ENCODE data around the gene CNTN5. TPM values are rescaled to one million over a fixed set of nuclear protein-coding genes. Genes with fewer than 3 reads are reported as not detected.
A peak's percentile ranks its signal among the peaks of the same experiment; 100 is the strongest.

CNTN5 gene
- total RNA-seq, 1 experiment from 2014 or later = not detected

DNA sequence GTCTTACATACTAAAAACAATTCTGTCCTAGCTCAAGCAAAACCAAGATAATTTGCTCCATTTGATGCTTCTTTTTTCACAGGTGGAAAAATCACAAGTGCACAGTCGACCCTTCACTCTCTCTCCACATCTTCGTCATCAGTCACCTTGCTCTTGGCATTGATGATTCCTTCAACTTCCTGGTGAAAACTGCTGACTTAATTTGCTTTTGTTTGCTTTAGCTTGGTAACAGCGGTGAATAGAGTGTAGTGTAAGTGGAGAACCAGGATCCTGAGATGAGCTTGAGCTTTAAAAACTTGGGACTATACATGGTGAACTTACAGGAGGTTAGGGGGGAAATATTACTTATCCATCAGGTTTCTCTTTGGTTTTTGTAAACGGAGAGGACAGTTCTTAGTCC is 1335.3 kb downstream of the CNTN5 start:
- H3K9me3 Mint-ChIP-seq = no peaks in the 10 kb centered on the region
- Histone ChIP-seq H3K4me1 (ENCODE audit: insufficient read depth, low read length) (no peaks in the 10 kb centered on the region), H2AFZ (ENCODE audit: low read length) (no peak overlapping the region), H3K18ac (ENCODE audit: insufficient read length, low read depth, low read length) (no peak overlapping the region), H2BK12ac (ENCODE audit: insufficient read length, low read depth, low read length) (no peak overlapping the region), H4K91ac (ENCODE audit: insufficient read length, low read depth, low read length) (no peak overlapping the region), H3K23me2 (ENCODE audit: insufficient read length, low read depth, low read length, poor library complexity, severe bottlenecking) (no peaks in the 10 kb centered on the region), H3K9me3 (ENCODE audit: control insufficient read depth, low read depth, low read length) (no peaks in the 10 kb centered on the region), H2BK5ac (ENCODE audit: insufficient read length, low read length) (no peak overlapping the region), H3K4ac (ENCODE audit: low read depth, low read length) (no peak overlapping the region), H2BK15ac (ENCODE audit: low read depth, low read length) (no peak overlapping the region), H3K4me2 (ENCODE audit: insufficient read depth, insufficient read length, low read length) (no peak overlapping the region), H3K9ac (ENCODE audit: extremely low read depth, insufficient read length, low read length) (no peak overlapping the region), H3K79me1 (ENCODE audit: insufficient read depth, low read depth, low read length, poor library complexity, severe bottlenecking) (no peaks in the 10 kb centered on the region), H2AK5ac (ENCODE audit: insufficient read length, low read length) (no peak overlapping the region), H3K79me2 (ENCODE audit: insufficient read depth, low read length) (no peaks in the 10 kb centered on the region), H4K5ac (ENCODE audit: insufficient read length, low read depth, low read length) (no peak overlapping the region), H2BK20ac (ENCODE audit: low read depth, low read length, poor library complexity, severe bottlenecking) (no peak overlapping the region), H3K27me3 (ENCODE audit: insufficient read depth, low read length) (no peaks in the 10 kb centered on the region), H3K27ac (ENCODE audit: insufficient read length, low read depth, low read length) (no peak overlapping the region), H2BK120ac (ENCODE audit: low read depth, low read length, poor library complexity, severe bottlenecking) (no peak overlapping the region), H3K56ac (ENCODE audit: insufficient read length, low read depth, low read length) (no peak overlapping the region), H4K8ac (replicated peaks; ENCODE audit: insufficient read length, low read depth, low read length) (no peak overlapping the region), H4K20me1 (ENCODE audit: control insufficient read depth, insufficient read depth, insufficient read length) (no peaks in the 10 kb centered on the region), H3K14ac (ENCODE audit: insufficient read depth, low read length) (no peak overlapping the region), H3K23ac (ENCODE audit: insufficient read length, low read depth, low read length) (no peak overlapping the region), H3T11ph (ENCODE audit: low read length) (no peak overlapping the region)
- peak overlapping the region in 1 of 3 experiments; percentile 21; a peak in 1 of 7 replicates for H3K27ac Mint-ChIP-seq
- H3K36me3 Mint-ChIP-seq (ENCODE audit: insufficient read depth in 1 of 3, low read depth in 3 of 3) = no peaks in the 10 kb centered on the region
- no peak for DNase-seq
- TF ChIP-seq, protein P1, sequence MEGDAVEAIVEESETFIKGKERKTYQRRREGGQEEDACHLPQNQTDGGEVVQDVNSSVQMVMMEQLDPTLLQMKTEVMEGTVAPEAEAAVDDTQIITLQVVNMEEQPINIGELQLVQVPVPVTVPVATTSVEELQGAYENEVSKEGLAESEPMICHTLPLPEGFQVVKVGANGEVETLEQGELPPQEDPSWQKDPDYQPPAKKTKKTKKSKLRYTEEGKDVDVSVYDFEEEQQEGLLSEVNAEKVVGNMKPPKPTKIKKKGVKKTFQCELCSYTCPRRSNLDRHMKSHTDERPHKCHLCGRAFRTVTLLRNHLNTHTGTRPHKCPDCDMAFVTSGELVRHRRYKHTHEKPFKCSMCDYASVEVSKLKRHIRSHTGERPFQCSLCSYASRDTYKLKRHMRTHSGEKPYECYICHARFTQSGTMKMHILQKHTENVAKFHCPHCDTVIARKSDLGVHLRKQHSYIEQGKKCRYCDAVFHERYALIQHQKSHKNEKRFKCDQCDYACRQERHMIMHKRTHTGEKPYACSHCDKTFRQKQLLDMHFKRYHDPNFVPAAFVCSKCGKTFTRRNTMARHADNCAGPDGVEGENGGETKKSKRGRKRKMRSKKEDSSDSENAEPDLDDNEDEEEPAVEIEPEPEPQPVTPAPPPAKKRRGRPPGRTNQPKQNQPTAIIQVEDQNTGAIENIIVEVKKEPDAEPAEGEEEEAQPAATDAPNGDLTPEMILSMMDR (conservative IDR thresholded peaks at IDR 0.05) = no peak
- H3K4me3 Mint-ChIP-seq = no peak overlapping the region
- WGBS (ENCODE audit: extremely low coverage, insufficient read length, low lambda C conversion rate) = no CpG with 5 or more reads among the region's 4 CpGs
- no peaks in the 10 kb centered on the region for H3K27me3 Mint-ChIP-seq (ENCODE audit: low read depth)
- H3K4me1 Mint-ChIP-seq = peaks cover 4% of the 10 kb centered on the region in 2 experiments; a peak in 3 of 4 replicates
